NCI-H1694 treated with DMSO at 0.1 percent for 48 hours (cell line): ENCODE results near the gene PRKG1.
"Not testable (repeated sequence)": the region's sequence is repeated elsewhere in the genome, so short reads cannot be mapped to it uniquely, and the experiment has no call there.

Source experiments
- DNase-seq: peaks from one replicate; lab custom pipeline; 2025; lab: John Stamatoyannopoulos, UW

Gene PRKG1

GRCh38 chr10:51377932-51378599 is 303.8 kb downstream of the PRKG1 start:
- no peak for DNase-seq

GRCh38 chr10:51382181-51382580 is 307.9 kb downstream of the PRKG1 start:
- no peak for DNase-seq

- DNase-seq, result no peak
Measured at GRCh38 chr10:51384971-51385370, 310.7 kb downstream of the PRKG1 start.

- DNase-seq, result no peak
Measured at GRCh38 chr10:51386248-51386885, 312.1 kb downstream of the PRKG1 start.

GRCh38 chr10:51389415-51390321 is 315.4 kb downstream of the PRKG1 start:
- DNase-seq, result peak; percentile 2

- not testable (repeated sequence) for DNase-seq
Measured at GRCh38 chr10:51393006-51393405, 318.7 kb downstream of the PRKG1 start.

GRCh38 chr10:51394039-51394438 is 319.8 kb downstream of the PRKG1 start:
- DNase-seq, result no peak

GRCh38 chr10:51397244-51397643 is 323.0 kb downstream of the PRKG1 start:
- no peak for DNase-seq

GRCh38 chr10:51397695-51398094 is 323.4 kb downstream of the PRKG1 start:
- DNase-seq, result peak; percentile 1

- no peak for DNase-seq
Measured at GRCh38 chr10:51399840-51400239, 325.6 kb downstream of the PRKG1 start.

- DNase-seq, result no peak
Measured at GRCh38 chr10:51400392-51401096, 326.3 kb downstream of the PRKG1 start.

- no peak for DNase-seq
Measured at GRCh38 chr10:51403521-51403920, 329.2 kb downstream of the PRKG1 start.

- DNase-seq, result no peak
Measured at GRCh38 chr10:51405580-51406351, 331.5 kb downstream of the PRKG1 start.

GRCh38 chr10:51406581-51406980 is 332.3 kb downstream of the PRKG1 start:
- DNase-seq, result no peak

GRCh38 chr10:51416494-51416893 is 342.2 kb downstream of the PRKG1 start:
- DNase-seq, result no peak

- DNase-seq, result no peak
Measured at GRCh38 chr10:51419196-51420093, 345.2 kb downstream of the PRKG1 start.

GRCh38 chr10:51421853-51422252 is 347.6 kb downstream of the PRKG1 start:
- no peak for DNase-seq

- DNase-seq, result peak; percentile 25
Measured at GRCh38 chr10:51422311-51423120, 348.2 kb downstream of the PRKG1 start.

GRCh38 chr10:51423121-51423452 is 348.8 kb downstream of the PRKG1 start:
- DNase-seq, result no peak

- DNase-seq, result no peak
Measured at GRCh38 chr10:51425431-51425830, 351.1 kb downstream of the PRKG1 start.
